Measurements from ENCODE around the gene MAFB. TPM values are rescaled to one million over a fixed set of nuclear protein-coding genes. Genes with fewer than 3 reads are reported as not detected.

MAFB gene
- polyA plus RNA-seq, 3 donors: 113 to 161 (median 134) TPM

- Histone ChIP-seq H4K20me1 (ENCODE audit: insufficient read depth, low read length) (no peaks in the 10 kb centered on the region), H3K27ac (ENCODE audit: low read depth in 1 of 2, low read length in 2 of 2) (no peak overlapping the region), H3K79me2 (ENCODE audit: insufficient read depth, low read length) (no peaks in the 10 kb centered on the region), H3K4me2 (replicated peaks; ENCODE audit: extremely low read depth, low read length, poor library complexity, severe bottlenecking) (no peak overlapping the region), H3K27me3 (ENCODE audit: control insufficient read depth in 2 of 2, insufficient read depth in 2 of 2, low read length in 2 of 2) (peaks cover 2 to 11% of the 10 kb centered on the region in 2 donors), H3K9me3 (replicated peaks in 1 of 2; ENCODE audit: control insufficient read depth in 1 of 2, insufficient read depth in 1 of 2, low read length in 2 of 2) (no peaks in the 10 kb centered on the region), H3K9ac (ENCODE audit: insufficient read depth, low read length, poor library complexity, severe bottlenecking) (no peak overlapping the region), H3K4me1 (ENCODE audit: control insufficient read depth in 1 of 2, insufficient read depth in 2 of 2, low read length in 2 of 2) (peaks cover 18 to 21% of the 10 kb centered on the region in 2 donors), H3K4me3 (replicated peaks in 1 of 3; ENCODE audit: low read depth in 2 of 3, low read length in 3 of 3) (no peak overlapping the region), H2AFZ (ENCODE audit: insufficient read depth, low read depth, low read length, poor library complexity, severe bottlenecking) (no peak overlapping the region), H3K36me3 (replicated peaks in 1 of 2; ENCODE audit: control insufficient read depth in 1 of 2, insufficient read depth in 2 of 2, low read length in 2 of 2) (no peaks in the 10 kb centered on the region)
- peaks cover 0 to 7% (median 2%) of the 10 kb centered on the region in 7 donors for H3K9me3 Mint-ChIP-seq
- no peak for TF ChIP-seq CTCF (IDR thresholded peaks at IDR 0.05)
- H3K27me3 Mint-ChIP-seq (ENCODE audit: low read depth in 3 of 3): peaks cover 12 to 30% (median 19%) of the 10 kb centered on the region in 3 donors
- no peaks in the 10 kb centered on the region for H3K36me3 Mint-ChIP-seq
- WGBS (ENCODE audit: insufficient coverage): 56% methylated on average over 4 of the region's 4 CpGs
- peaks cover 33% of the 10 kb centered on the region for H3K4me1 Mint-ChIP-seq
- intact Hi-C loops (cut with micrococcal nuclease): no loop called here
- no peak overlapping the region for H3K4me3 Mint-ChIP-seq
- DNase-seq: no peak
- H3K27ac Mint-ChIP-seq: peak overlapping the region in 1 of 7 donors; percentile 69
Observed at GRCh38 chr20:40641809-40642208, 47.2 kb downstream of the MAFB start.

GRCh38 chr20:40641202-40641601 is 47.8 kb downstream of the MAFB start:
- Mint-ChIP-seq H3K27me3 (ENCODE audit: low read depth in 3 of 3) (peaks cover 13 to 29% (median 13%) of the 10 kb centered on the region in 3 donors), H3K36me3 (no peaks in the 10 kb centered on the region), H3K4me3 (peak overlapping the region; percentile 47 to 51), H3K27ac (peak overlapping the region in 4 of 7 donors; percentile 4 to 51 (median 21)), H3K9me3 (peaks cover 0 to 7% (median 2%) of the 10 kb centered on the region in 7 donors), H3K4me1 (peaks cover 29% of the 10 kb centered on the region)
- H3K36me3 ChIP-seq (replicated peaks in 1 of 2; ENCODE audit: control insufficient read depth in 1 of 2, insufficient read depth in 2 of 2, low read length in 2 of 2): no peaks in the 10 kb centered on the region
- peaks cover 13 to 16% of the 10 kb centered on the region in 2 donors for H3K4me1 ChIP-seq (ENCODE audit: control insufficient read depth in 1 of 2, insufficient read depth in 2 of 2, low read length in 2 of 2)
- no peak for TF ChIP-seq CTCF (IDR thresholded peaks at IDR 0.05)
- DNase-seq: peak; percentile 74 to 91 (median 78)
- H3K4me2 ChIP-seq (replicated peaks; ENCODE audit: extremely low read depth, low read length, poor library complexity, severe bottlenecking): no peak overlapping the region
- H2AFZ ChIP-seq (ENCODE audit: insufficient read depth, low read depth, low read length, poor library complexity, severe bottlenecking): no peak overlapping the region
- peaks cover 2 to 7% of the 10 kb centered on the region in 2 donors for H3K27me3 ChIP-seq (ENCODE audit: control insufficient read depth in 2 of 2, insufficient read depth in 2 of 2, low read length in 2 of 2)
- no peak overlapping the region for H3K9ac ChIP-seq (ENCODE audit: insufficient read depth, low read length, poor library complexity, severe bottlenecking)
- H3K27ac ChIP-seq (ENCODE audit: low read depth in 1 of 2, low read length in 2 of 2): no peak overlapping the region
- H3K9me3 ChIP-seq (replicated peaks in 1 of 2; ENCODE audit: control insufficient read depth in 1 of 2, insufficient read depth in 1 of 2, low read length in 2 of 2): no peaks in the 10 kb centered on the region
- intact Hi-C loops (cut with micrococcal nuclease): no loop called here
- H4K20me1 ChIP-seq (ENCODE audit: insufficient read depth, low read length): no peaks in the 10 kb centered on the region
- 45% methylated on average over 2 of the region's 2 CpGs for WGBS (ENCODE audit: insufficient coverage)
- no peak overlapping the region for H3K4me3 ChIP-seq (replicated peaks in 1 of 3; ENCODE audit: low read depth in 2 of 3, low read length in 3 of 3)
- H3K79me2 ChIP-seq (ENCODE audit: insufficient read depth, low read length): no peaks in the 10 kb centered on the region

Data from CD14-positive monocyte (primary cell).